ENCODE data around the gene FES.

GRCh38 chr15:90904746-90905145 is 20.4 kb downstream of the FES start:
- no peak for TF ChIP-seq CTCF (IDR thresholded peaks at IDR 0.05; ENCODE audit: poor library complexity, severe bottlenecking)
- no peak for TF ChIP-seq EP300 (conservative IDR thresholded peaks at IDR 0.05; ENCODE audit: poor library complexity, severe bottlenecking)
- TF ChIP-seq EZH2 (IDR thresholded peaks at IDR 0.05; ENCODE audit: borderline replicate concordance, insufficient read depth, low read length, poor library complexity, severe bottlenecking) = no peak
- no peak for TF ChIP-seq REST (IDR thresholded peaks at IDR 0.05; ENCODE audit: borderline replicate concordance)
- TF ChIP-seq MXI1 (conservative IDR thresholded peaks at IDR 0.05; ENCODE audit: poor library complexity, severe bottlenecking) = no peak
- TF ChIP-seq POLR2AphosphoS5 (IDR thresholded peaks at IDR 0.05) = no peak
- no peak for TF ChIP-seq TAF1 (IDR thresholded peaks at IDR 0.05; ENCODE audit: low read depth)
